ENCODE data around the gene IL12A. TPM values are rescaled to one million over a fixed set of nuclear protein-coding genes. Genes with fewer than 3 reads are reported as not detected.

The IL12A gene
- polyA plus RNA-seq, 1 donor from 2014 or later = not detected

DNA sequence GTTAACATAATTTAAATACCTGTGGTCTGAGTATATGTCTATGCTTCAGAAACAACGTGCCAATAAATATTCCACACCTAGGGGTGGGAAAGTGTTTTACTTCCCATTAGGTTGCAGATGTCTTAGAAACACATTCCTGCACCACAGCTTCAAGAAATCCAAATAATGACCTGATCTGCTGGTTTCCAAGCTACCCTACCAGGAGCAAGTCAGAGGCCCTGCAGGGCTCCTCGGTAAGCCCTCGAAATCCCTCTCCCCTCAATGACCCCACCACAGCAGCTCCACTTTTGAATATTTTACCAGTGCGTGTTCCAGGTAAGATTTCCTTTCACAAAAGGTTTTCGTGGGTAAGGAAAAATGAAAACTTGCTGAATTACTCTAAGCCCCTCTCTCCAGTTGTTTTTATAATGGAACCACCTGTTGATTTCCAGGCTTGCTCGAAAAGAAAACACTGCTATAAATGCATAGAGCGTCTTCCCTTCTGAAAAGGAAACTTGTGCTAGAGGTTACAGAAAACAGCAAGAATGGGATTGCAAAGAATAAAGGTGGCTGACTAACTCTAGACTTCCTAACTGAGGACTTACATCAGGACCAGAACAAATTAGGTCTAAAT, 12.6 kb downstream of the IL12A start:
- Histone ChIP-seq H3K79me2 (replicated peaks; ENCODE audit: insufficient read depth, low read length) (no peaks in the 10 kb centered on the region), H3K27ac (ENCODE audit: low read length) (no peak overlapping the region), H3K9me3 (ENCODE audit: low read length) (no peaks in the 10 kb centered on the region), H3K9me2 (ENCODE audit: insufficient read depth, low read length) (no peaks in the 10 kb centered on the region), H3K36me3 (ENCODE audit: insufficient read depth, low read length) (no peaks in the 10 kb centered on the region), H3K9ac (ENCODE audit: low read length) (no peak overlapping the region), H3K27me3 (ENCODE audit: insufficient read depth, low read depth, low read length) (no peaks in the 10 kb centered on the region), H2AFZ (ENCODE audit: low read depth, low read length) (no peak overlapping the region), H3K4me2 (ENCODE audit: low read length) (no peak overlapping the region), H3F3A (ENCODE audit: insufficient read depth, low read length, poor library complexity, severe bottlenecking) (no peaks in the 10 kb centered on the region), H3K4me3 (ENCODE audit: low read length) (no peak overlapping the region), H4K20me1 (ENCODE audit: insufficient read depth) (no peaks in the 10 kb centered on the region)
- TF ChIP-seq EZH2 (IDR thresholded peaks at IDR 0.05; ENCODE audit: borderline replicate concordance, insufficient read depth, low read length, poor library complexity, severe bottlenecking) (no peak), RAD21 (conservative IDR thresholded peaks at IDR 0.05) (no peak), MXI1 (conservative IDR thresholded peaks at IDR 0.05; ENCODE audit: poor library complexity, severe bottlenecking) (no peak), REST (IDR thresholded peaks at IDR 0.05; ENCODE audit: borderline replicate concordance) (no peak), SMC3 (conservative IDR thresholded peaks at IDR 0.05; ENCODE audit: poor library complexity) (no peak), POLR2AphosphoS5 (IDR thresholded peaks at IDR 0.05) (no peak), EP300 (conservative IDR thresholded peaks at IDR 0.05; ENCODE audit: poor library complexity, severe bottlenecking) (no peak), TAF1 (IDR thresholded peaks at IDR 0.05; ENCODE audit: low read depth) (no peak)
- TF ChIP-seq, protein P1, sequence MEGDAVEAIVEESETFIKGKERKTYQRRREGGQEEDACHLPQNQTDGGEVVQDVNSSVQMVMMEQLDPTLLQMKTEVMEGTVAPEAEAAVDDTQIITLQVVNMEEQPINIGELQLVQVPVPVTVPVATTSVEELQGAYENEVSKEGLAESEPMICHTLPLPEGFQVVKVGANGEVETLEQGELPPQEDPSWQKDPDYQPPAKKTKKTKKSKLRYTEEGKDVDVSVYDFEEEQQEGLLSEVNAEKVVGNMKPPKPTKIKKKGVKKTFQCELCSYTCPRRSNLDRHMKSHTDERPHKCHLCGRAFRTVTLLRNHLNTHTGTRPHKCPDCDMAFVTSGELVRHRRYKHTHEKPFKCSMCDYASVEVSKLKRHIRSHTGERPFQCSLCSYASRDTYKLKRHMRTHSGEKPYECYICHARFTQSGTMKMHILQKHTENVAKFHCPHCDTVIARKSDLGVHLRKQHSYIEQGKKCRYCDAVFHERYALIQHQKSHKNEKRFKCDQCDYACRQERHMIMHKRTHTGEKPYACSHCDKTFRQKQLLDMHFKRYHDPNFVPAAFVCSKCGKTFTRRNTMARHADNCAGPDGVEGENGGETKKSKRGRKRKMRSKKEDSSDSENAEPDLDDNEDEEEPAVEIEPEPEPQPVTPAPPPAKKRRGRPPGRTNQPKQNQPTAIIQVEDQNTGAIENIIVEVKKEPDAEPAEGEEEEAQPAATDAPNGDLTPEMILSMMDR (IDR thresholded peaks at IDR 0.05; ENCODE audit: poor library complexity, severe bottlenecking) = no peak

DNA sequence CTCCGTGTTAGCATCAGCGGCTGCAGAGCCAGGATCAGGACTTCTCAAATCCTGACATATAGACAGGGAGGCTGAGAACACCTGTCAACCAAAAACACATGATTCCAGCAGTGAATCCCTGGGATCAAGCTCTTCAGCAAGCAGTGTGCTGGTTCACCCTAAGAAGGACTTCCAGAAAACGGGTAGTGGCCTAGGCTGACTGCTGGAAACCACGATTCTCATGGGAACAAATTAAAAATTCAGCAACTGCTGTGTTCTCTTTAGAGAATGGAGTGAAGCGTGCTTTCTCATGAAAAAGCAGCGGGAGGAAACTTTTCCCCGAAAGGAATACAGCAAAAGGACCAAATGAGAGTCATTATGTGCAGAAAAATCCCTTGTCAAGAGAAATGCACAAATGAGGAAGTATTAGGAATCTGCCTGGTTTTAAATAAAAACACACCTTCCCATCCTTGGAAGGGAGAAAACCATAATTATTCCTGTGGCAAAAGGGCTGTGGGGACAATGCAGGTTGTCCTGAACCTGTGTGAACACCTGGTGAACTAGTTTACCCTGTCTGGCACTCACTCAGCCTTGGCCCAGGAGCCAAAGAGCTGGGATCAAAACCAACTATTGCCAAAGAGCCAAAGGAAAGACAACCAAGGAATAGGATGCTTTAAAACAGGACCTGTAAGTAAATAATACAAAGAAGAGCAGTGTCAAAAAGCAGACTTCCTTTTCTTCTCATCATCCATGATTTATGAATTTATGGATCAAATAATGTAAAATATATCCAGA, 13.4 kb downstream of the IL12A start:
- Histone ChIP-seq H3K36me3 (ENCODE audit: insufficient read depth, low read length) (no peaks in the 10 kb centered on the region), H3K9me2 (ENCODE audit: insufficient read depth, low read length) (no peaks in the 10 kb centered on the region), H3K79me2 (replicated peaks; ENCODE audit: insufficient read depth, low read length) (no peaks in the 10 kb centered on the region), H3K9me3 (ENCODE audit: low read length) (no peaks in the 10 kb centered on the region), H2AFZ (ENCODE audit: low read depth, low read length) (no peak overlapping the region), H4K20me1 (ENCODE audit: insufficient read depth) (no peaks in the 10 kb centered on the region), H3K4me3 (ENCODE audit: low read length) (no peak overlapping the region), H3K27ac (ENCODE audit: low read length) (no peak overlapping the region), H3K27me3 (ENCODE audit: insufficient read depth, low read depth, low read length) (no peaks in the 10 kb centered on the region), H3F3A (ENCODE audit: insufficient read depth, low read length, poor library complexity, severe bottlenecking) (no peaks in the 10 kb centered on the region), H3K4me2 (ENCODE audit: low read length) (no peak overlapping the region), H3K9ac (ENCODE audit: low read length) (no peak overlapping the region)
- no peak for TF ChIP-seq RAD21 (conservative IDR thresholded peaks at IDR 0.05)
- no peak for TF ChIP-seq EP300 (conservative IDR thresholded peaks at IDR 0.05; ENCODE audit: poor library complexity, severe bottlenecking)
- TF ChIP-seq, protein P1 (IDR thresholded peaks at IDR 0.05; ENCODE audit: poor library complexity, severe bottlenecking) = no peak
- TF ChIP-seq EZH2 (IDR thresholded peaks at IDR 0.05; ENCODE audit: borderline replicate concordance, insufficient read depth, low read length, poor library complexity, severe bottlenecking) = no peak
- no peak for TF ChIP-seq TAF1 (IDR thresholded peaks at IDR 0.05; ENCODE audit: low read depth)
- TF ChIP-seq REST (IDR thresholded peaks at IDR 0.05; ENCODE audit: borderline replicate concordance) = no peak
- no peak for TF ChIP-seq MXI1 (conservative IDR thresholded peaks at IDR 0.05; ENCODE audit: poor library complexity, severe bottlenecking)
- no peak for TF ChIP-seq POLR2AphosphoS5 (IDR thresholded peaks at IDR 0.05)

All from neural cell (in vitro differentiated cells).